ENCODE results near the gene CORO7. TPM values are rescaled to one million over a fixed set of nuclear protein-coding genes. Genes with fewer than 3 reads are reported as not detected.

The CORO7 gene
- total and polyA plus RNA-seq, 9 of the 15 experiments (the other 6 are each of a cell fraction or from before 2014, with no cell fraction given): 0.45 to 77.2 (median 18.7) TPM

DNA sequence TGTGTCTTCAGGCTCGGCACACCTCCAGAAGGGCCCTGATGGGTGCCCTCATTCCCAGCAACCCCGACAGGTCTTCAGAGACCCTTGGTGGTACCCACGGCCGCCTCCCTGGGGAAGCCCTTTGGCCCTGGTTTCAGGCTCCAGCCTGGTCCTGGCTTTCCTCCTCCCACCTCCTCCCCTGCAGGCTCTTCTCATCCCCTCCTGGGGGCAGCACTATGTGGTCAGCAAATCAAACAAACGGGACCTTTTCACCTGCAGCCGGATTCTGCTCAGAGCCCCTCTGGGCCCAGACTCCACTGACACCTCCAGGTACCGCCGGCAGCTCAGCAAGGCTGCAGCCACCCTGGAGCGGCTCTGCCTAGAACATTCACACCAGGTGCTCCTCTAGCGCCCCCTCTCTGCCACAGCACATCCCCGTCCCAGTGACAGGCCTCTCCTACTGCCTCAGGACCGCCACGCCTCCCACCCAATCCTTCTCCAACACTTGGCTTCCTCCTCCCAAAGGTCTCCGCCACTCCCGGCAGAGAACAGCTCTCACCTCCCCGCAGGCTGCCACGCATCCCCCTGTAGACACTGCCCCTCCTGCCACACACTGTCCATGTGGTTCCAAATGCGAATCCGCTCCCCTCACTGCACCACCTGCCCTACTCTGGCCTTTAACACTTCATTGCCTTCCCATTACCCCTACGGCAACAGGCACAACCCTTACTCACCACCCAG lies 12.0 kb downstream of the CORO7 start:
- peaks cover 0 to 29% of the 10 kb centered on the region in 2 experiments; a peak in 2 of 5 replicates for H3K4me1 ChIP-seq (replicated peaks in 1 of 2; ENCODE audit: control insufficient read depth in 2 of 2, insufficient read depth in 2 of 2, low read length in 2 of 2)
- H3K9me3 ChIP-seq (replicated peaks; ENCODE audit: control insufficient read depth, insufficient read depth, low read depth, low read length): no peaks in the 10 kb centered on the region
- ATAC-seq: peak; percentile 81
- no peak overlapping the region for H3K9ac ChIP-seq (ENCODE audit: insufficient read depth in 1 of 2, low read depth in 2 of 2, low read length in 2 of 2)
- ChIA-PET POLR2A (interaction anchor here (0.6 to 4.7 kb wide), 10 partner anchors 11 to 206 kb away, joined by 3 to 35 read pairs (median 3); partner anchors contain the start of gene CORO7), CTCF (ENCODE audit: low intra/inter-chr PET ratio) (interaction anchor here (0.7 to 6.4 kb wide), 4 partner anchors 45 to 150 kb away, joined by 3 to 70 read pairs (median 6); no protein-coding TSS in a partner anchor)
- peak; percentile 29 for FAIRE-seq
- peaks cover 17% of the 10 kb centered on the region for H4K20me1 ChIP-seq (replicated peaks; ENCODE audit: control insufficient read depth, insufficient read depth, low read length)
- H3K4me3 ChIP-seq: no peak overlapping the region
- no peaks in the 10 kb centered on the region for H3K27me3 ChIP-seq (ENCODE audit: control insufficient read depth in 2 of 2, insufficient read depth in 2 of 2, low read length in 2 of 2)
- intact Hi-C loops (cut with micrococcal nuclease): loop anchor here (5.0 to 10.0 kb wide), 3 partner anchors 142 to 420 kb away; no protein-coding TSS in a partner anchor
- BruUV-seq (replicated peaks): no TSS peak
- no peaks in the 10 kb centered on the region; the same call in 2 of the 3 replicates for H3K79me2 ChIP-seq (ENCODE audit: control insufficient read depth, insufficient read depth, low read length)
- 62% methylated on average over 19 of the region's 20 CpGs for WGBS (ENCODE audit: insufficient coverage, low coverage, missing lambda C conversion rate)
- no peak overlapping the region for H3K27ac ChIP-seq (ENCODE audit: extremely low read depth, low read depth, low read length)
- H3K36me3 ChIP-seq (ENCODE audit: control insufficient read depth, insufficient read depth, low read length): peaks cover 82% of the 10 kb centered on the region; the same call in 2 of the 3 replicates
- DNase-seq (ENCODE audit: extremely low read depth in 1 of 4, low spot score in 3 of 4): peak in 3 of 4 experiments; percentile 64 to 73 (median 72)
- in situ Hi-C loops (cut with MboI): loop anchor here (5.0 kb wide), 1 partner anchor 42 kb away; no protein-coding TSS in a partner anchor
- no peaks in the 10 kb centered on the region for H3K9me1 ChIP-seq (ENCODE audit: control insufficient read depth, insufficient read depth, low read length)
- no peak overlapping the region for H2AFZ ChIP-seq (ENCODE audit: low read depth, low read length)
- H3K4me2 ChIP-seq (ENCODE audit: insufficient read depth, low read length): no peak overlapping the region
- TF ChIP-seq, protein P1, sequence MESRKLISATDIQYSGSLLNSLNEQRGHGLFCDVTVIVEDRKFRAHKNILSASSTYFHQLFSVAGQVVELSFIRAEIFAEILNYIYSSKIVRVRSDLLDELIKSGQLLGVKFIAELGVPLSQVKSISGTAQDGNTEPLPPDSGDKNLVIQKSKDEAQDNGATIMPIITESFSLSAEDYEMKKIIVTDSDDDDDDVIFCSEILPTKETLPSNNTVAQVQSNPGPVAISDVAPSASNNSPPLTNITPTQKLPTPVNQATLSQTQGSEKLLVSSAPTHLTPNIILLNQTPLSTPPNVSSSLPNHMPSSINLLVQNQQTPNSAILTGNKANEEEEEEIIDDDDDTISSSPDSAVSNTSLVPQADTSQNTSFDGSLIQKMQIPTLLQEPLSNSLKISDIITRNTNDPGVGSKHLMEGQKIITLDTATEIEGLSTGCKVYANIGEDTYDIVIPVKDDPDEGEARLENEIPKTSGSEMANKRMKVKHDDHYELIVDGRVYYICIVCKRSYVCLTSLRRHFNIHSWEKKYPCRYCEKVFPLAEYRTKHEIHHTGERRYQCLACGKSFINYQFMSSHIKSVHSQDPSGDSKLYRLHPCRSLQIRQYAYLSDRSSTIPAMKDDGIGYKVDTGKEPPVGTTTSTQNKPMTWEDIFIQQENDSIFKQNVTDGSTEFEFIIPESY (CRISPR knock-in tag; IDR thresholded peaks at IDR 0.05): peak; percentile 78
- no peak for TF ChIP-seq ZNF174 (CRISPR knock-in tag; IDR thresholded peaks at IDR 0.05)
- TF ChIP-seq, protein P2, sequence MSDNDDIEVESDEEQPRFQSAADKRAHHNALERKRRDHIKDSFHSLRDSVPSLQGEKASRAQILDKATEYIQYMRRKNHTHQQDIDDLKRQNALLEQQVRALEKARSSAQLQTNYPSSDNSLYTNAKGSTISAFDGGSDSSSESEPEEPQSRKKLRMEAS (CRISPR knock-in tag; IDR thresholded peaks at IDR 0.05): peak; percentile 41; the same call in 1 of the 2 replicates
- TF ChIP-seq STAG1 (CRISPR knock-in tag; IDR thresholded peaks at IDR 0.05; ENCODE audit: borderline replicate concordance): peak; percentile 32; the same call in 1 of the 2 replicates
- TF ChIP-seq SUPT5H (IDR thresholded peaks at IDR 0.05): peak; percentile 55
- TF ChIP-seq SMC3 (conservative IDR thresholded peaks at IDR 0.05; ENCODE audit: insufficient read depth, low read depth, low read length): peak; percentile 32; the same call in 1 of the 2 replicates
- TF ChIP-seq, protein P3, sequence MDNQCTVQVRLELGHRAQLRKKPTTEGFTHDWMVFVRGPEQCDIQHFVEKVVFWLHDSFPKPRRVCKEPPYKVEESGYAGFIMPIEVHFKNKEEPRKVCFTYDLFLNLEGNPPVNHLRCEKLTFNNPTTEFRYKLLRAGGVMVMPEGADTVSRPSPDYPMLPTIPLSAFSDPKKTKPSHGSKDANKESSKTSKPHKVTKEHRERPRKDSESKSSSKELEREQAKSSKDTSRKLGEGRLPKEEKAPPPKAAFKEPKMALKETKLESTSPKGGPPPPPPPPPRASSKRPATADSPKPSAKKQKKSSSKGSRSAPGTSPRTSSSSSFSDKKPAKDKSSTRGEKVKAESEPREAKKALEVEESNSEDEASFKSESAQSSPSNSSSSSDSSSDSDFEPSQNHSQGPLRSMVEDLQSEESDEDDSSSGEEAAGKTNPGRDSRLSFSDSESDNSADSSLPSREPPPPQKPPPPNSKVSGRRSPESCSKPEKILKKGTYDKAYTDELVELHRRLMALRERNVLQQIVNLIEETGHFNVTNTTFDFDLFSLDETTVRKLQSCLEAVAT (IDR thresholded peaks at IDR 0.05): peak in 1 of 2 experiments; percentile 82; a peak in 1 of 4 replicates
- TF ChIP-seq, protein P4, sequence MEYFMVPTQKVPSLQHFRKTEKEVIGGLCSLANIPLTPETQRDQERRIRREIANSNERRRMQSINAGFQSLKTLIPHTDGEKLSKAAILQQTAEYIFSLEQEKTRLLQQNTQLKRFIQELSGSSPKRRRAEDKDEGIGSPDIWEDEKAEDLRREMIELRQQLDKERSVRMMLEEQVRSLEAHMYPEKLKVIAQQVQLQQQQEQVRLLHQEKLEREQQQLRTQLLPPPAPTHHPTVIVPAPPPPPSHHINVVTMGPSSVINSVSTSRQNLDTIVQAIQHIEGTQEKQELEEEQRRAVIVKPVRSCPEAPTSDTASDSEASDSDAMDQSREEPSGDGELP (CRISPR knock-in tag; IDR thresholded peaks at IDR 0.05; ENCODE audit: borderline replicate concordance): peak; percentile 40; the same call in 1 of the 2 replicates
- TF ChIP-seq, protein P5, sequence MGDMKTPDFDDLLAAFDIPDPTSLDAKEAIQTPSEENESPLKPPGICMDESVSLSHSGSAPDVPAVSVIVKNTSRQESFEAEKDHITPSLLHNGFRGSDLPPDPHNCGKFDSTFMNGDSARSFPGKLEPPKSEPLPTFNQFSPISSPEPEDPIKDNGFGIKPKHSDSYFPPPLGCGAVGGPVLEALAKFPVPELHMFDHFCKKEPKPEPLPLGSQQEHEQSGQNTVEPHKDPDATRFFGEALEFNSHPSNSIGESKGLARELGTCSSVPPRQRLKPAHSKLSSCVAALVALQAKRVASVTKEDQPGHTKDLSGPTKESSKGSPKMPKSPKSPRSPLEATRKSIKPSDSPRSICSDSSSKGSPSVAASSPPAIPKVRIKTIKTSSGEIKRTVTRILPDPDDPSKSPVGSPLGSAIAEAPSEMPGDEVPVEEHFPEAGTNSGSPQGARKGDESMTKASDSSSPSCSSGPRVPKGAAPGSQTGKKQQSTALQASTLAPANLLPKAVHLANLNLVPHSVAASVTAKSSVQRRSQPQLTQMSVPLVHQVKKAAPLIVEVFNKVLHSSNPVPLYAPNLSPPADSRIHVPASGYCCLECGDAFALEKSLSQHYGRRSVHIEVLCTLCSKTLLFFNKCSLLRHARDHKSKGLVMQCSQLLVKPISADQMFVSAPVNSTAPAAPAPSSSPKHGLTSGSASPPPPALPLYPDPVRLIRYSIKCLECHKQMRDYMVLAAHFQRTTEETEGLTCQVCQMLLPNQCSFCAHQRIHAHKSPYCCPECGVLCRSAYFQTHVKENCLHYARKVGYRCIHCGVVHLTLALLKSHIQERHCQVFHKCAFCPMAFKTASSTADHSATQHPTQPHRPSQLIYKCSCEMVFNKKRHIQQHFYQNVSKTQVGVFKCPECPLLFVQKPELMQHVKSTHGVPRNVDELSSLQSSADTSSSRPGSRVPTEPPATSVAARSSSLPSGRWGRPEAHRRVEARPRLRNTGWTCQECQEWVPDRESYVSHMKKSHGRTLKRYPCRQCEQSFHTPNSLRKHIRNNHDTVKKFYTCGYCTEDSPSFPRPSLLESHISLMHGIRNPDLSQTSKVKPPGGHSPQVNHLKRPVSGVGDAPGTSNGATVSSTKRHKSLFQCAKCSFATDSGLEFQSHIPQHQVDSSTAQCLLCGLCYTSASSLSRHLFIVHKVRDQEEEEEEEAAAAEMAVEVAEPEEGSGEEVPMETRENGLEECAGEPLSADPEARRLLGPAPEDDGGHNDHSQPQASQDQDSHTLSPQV (IDR thresholded peaks at IDR 0.05): peak; percentile 75

All from K562 (cell line).